Erythroblast (primary cell): ENCODE data around the gene SRM.

ENCODE experiments used
- GATA1 ChIP-seq: IDR thresholded peaks from 2 replicates; pipeline ENCODE4 v1.6.1; 2011; ENCODE audit warnings: low read depth, mild to moderate bottlenecking, control low read depth, low read length, moderate library complexity
- POLR2A ChIP-seq: IDR thresholded peaks from 2 replicates; pipeline ENCODE4 v1.6.1; 2011; ENCODE audit warnings: mild to moderate bottlenecking, low read length

- TF ChIP-seq POLR2A (no peak), GATA1 (no peak)
Measured at GRCh38 chr1:11037740-11038182, 22.1 kb downstream of the SRM start.
